ENCODE measurements around the gene FBXO48. TPM values are rescaled to one million over a fixed set of nuclear protein-coding genes. Genes with fewer than 3 reads are reported as not detected.

Gene FBXO48
- total RNA-seq, 1 donor from 2014 or later: 2.3 TPM

DNA sequence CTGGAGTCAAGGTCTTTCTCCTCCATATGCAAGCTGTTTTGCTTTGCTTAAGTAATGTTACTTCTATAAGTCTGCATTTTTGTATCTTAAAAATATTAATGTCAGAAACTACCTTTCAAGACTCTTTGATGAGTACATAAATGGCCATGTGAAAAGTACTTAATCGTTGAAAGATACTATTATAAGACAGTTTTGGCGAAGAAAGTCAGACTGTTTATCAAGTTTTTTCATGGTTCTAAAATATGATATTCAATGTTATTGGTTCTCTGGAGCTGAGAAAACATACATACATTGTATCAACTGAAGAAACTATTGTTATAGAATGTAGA, 25.1 kb downstream of the FBXO48 start:
- no peaks in the 10 kb centered on the region for H3K36me3 ChIP-seq
- no peaks in the 10 kb centered on the region for H3K9me3 ChIP-seq
- no peak overlapping the region for H3K27ac ChIP-seq
- intact Hi-C loops (cut with DNase I): no loop called here
- DNase-seq (no peak), ATAC-seq (no peak)
- TF ChIP-seq, protein P1, sequence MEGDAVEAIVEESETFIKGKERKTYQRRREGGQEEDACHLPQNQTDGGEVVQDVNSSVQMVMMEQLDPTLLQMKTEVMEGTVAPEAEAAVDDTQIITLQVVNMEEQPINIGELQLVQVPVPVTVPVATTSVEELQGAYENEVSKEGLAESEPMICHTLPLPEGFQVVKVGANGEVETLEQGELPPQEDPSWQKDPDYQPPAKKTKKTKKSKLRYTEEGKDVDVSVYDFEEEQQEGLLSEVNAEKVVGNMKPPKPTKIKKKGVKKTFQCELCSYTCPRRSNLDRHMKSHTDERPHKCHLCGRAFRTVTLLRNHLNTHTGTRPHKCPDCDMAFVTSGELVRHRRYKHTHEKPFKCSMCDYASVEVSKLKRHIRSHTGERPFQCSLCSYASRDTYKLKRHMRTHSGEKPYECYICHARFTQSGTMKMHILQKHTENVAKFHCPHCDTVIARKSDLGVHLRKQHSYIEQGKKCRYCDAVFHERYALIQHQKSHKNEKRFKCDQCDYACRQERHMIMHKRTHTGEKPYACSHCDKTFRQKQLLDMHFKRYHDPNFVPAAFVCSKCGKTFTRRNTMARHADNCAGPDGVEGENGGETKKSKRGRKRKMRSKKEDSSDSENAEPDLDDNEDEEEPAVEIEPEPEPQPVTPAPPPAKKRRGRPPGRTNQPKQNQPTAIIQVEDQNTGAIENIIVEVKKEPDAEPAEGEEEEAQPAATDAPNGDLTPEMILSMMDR (IDR thresholded peaks at IDR 0.05): no peak
- no peak overlapping the region for H3K4me3 ChIP-seq
- H3K27me3 ChIP-seq (ENCODE audit: low read depth): no peaks in the 10 kb centered on the region
- peaks cover 31% of the 10 kb centered on the region for H3K4me1 ChIP-seq

DNA sequence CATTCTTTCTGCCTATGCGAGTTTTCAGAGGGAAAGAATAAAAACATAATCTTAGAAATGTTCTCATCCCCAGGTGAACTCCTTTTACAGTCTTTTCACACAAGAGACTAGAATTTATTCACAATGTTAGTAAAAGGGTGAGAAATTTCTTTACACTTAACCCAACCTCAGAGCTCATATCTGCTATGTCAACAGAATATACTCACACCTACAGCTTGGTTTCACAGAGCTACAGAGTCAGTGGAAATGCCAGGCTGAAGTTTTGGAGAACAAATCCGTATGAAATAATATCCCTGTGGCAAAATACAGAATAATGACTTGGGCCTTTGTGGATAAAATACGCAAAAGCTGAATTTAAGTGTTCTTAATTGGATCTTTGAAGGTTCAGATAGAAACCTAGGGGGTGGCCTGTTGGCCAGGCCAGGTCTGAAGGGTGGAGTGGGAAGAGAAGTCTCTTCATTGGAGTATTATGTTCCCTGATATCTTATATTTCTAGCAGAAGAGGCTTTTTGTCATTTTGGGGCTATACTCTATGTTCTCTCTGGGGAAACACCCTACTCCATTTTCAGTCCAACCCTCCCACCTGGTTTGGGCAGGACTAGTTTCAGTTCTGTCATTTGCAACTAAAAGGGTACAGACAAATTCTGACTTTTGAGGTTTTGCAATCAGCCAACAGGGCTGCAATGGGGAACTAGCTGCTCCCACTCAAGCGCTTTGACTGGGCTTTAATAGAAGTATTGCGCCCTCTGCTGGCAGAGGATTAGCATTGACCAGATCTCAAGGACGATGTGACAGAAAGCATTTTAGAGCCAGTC, 25.7 kb downstream of the FBXO48 start:
- intact Hi-C loops (cut with DNase I): no loop called here
- no peaks in the 10 kb centered on the region for H3K9me3 ChIP-seq

DNA sequence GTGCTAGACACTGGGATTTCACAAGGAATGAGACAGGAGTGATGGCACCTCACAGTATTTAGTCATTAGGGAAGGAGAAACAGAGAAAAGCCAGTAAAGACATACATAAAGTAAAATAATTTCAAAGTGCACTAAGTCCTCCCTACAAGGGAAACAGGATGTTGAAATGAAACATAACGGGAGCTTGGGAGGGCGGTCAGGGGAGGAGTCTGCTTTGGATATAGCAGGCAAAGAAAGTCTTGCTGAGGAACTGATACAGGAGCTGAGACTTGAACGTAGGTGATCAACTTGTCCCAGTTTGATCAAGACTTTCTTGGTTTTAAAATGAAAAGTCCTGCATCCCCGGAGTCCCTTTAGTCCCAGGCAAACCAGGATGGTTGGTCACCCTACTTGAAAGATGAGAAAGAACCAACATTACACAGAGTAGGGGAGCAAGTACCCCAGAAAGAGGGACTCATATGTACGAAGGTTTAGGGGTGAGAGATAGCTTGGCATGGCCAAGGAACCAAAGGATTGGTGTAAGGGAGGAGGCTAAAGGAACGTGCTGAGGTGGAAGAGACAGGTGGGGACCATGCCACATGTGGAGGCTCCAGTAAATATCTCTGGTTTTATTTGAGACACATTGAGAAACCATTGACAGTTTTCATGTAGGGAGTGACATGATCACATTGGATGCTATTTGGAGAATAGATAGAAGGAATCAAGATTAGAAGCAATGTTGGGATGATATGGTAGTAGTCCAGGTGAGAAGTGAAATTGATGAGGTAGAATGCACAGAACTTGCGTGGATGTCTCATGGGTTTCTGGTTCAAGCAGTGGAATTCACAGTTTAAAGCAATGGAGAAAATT, 28.4 kb downstream of the FBXO48 start:
- TF ChIP-seq, protein P1 (IDR thresholded peaks at IDR 0.05): no peak
- ATAC-seq (no peak), DNase-seq (no peak)
- H3K4me3 ChIP-seq: no peak overlapping the region
- H3K9me3 ChIP-seq: no peaks in the 10 kb centered on the region
- intact Hi-C loops (cut with DNase I): no loop called here
- no peak overlapping the region for H3K27ac ChIP-seq
- H3K27me3 ChIP-seq (ENCODE audit: low read depth): no peaks in the 10 kb centered on the region
- no peaks in the 10 kb centered on the region for H3K36me3 ChIP-seq
- peaks cover 54% of the 10 kb centered on the region for H3K4me1 ChIP-seq

More for the DNA sequence above, 25.7 kb downstream of the FBXO48 start:
- TF ChIP-seq, protein P1 (IDR thresholded peaks at IDR 0.05): peak; percentile 93
- Histone ChIP-seq H3K27ac (peak overlapping the region; percentile 20), H3K36me3 (no peaks in the 10 kb centered on the region), H3K4me3 (no peak overlapping the region), H3K4me1 (peaks cover 37% of the 10 kb centered on the region), H3K27me3 (ENCODE audit: low read depth) (no peaks in the 10 kb centered on the region)
- peak; percentile 81 for DNase-seq
- peak; percentile 94 to 97 for ATAC-seq

DNA sequence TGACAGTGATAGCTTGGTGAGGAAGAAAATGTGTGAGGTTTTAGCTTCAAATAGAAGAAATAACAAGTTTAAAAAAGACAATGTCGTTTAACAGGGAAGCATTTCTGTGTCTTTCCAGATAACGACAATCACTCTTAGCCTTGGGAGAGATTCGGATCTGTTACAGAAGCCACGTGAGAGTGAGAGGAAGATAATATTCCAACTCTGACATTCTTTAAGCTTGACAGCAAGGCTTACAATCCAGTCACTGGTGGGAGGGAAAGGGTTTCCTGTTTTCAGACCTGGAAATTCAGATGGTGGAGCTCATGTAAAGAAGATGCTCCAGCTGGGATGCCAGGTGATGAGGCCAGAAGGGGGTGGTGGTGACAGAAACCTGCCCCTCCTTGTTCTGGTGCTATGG, 30.8 kb downstream of the FBXO48 start:
- intact Hi-C loops (cut with DNase I): no loop called here
- Histone ChIP-seq H3K27ac (peak overlapping the region; percentile 50), H3K9me3 (no peaks in the 10 kb centered on the region), H3K4me1 (peaks cover 47% of the 10 kb centered on the region), H3K36me3 (no peaks in the 10 kb centered on the region), H3K27me3 (ENCODE audit: low read depth) (no peaks in the 10 kb centered on the region), H3K4me3 (no peak overlapping the region)
- TF ChIP-seq, protein P1 (IDR thresholded peaks at IDR 0.05): no peak
- ATAC-seq (no peak), DNase-seq (no peak)

DNA sequence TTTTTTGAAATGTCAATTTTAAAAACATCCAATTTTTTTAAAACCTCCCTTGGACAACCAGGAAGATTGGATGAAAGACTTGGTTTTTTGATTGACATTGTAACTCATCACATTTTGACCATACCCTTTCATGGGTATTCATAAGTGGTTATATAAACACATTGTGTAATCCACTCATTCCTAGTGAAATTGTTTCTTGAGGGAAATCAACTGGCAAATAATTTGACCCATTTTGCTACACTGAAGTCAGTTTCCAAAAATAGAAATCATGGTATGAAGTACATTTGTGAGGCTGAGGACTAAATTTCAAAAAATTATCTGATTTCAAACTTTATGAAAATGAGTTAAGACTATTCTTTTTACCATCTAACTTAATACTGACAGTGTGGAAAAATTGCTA, 31.5 kb downstream of the FBXO48 start:
- H3K27me3 ChIP-seq (ENCODE audit: low read depth): no peaks in the 10 kb centered on the region
- ATAC-seq (peak in 1 of 2 donors; percentile 42), DNase-seq (no peak)
- H3K4me1 ChIP-seq: peaks cover 43% of the 10 kb centered on the region
- no peaks in the 10 kb centered on the region for H3K36me3 ChIP-seq
- no peaks in the 10 kb centered on the region for H3K9me3 ChIP-seq
- no peak overlapping the region for H3K4me3 ChIP-seq
- peak overlapping the region; percentile 50 for H3K27ac ChIP-seq
- intact Hi-C loops (cut with DNase I): no loop called here
- TF ChIP-seq, protein P1 (IDR thresholded peaks at IDR 0.05): no peak
